Endothelial cell of umbilical vein (primary cell): Measurements from ENCODE around the gene PODXL2. TPM values are rescaled to one million over a fixed set of nuclear protein-coding genes. Genes with fewer than 3 reads are reported as not detected.

ENCODE experiments used
- BruUV-seq: library from RNA; stranded (reverse); fragments of 400-500 nt; replicated peaks from 2 replicates; lab custom pipeline; 2021; lab: Mats Ljungman, UMichigan
- CTCF ChIA-PET: fragments of 300-600, 350-600 bp; sonication (Branson Sonifier 250); formaldehyde crosslinking; loops from one replicate; lab custom pipeline; 2021; ENCODE audit warnings: antibody characterized with exemption, inconsistent platforms; lab: Charles Lee
- POLR2A ChIA-PET: fragments of 300-600, 350-600 bp; sonication (Branson Sonifier 250); formaldehyde crosslinking; loops from one replicate; lab custom pipeline; 2021; ENCODE audit warnings: antibody characterized with exemption, inconsistent platforms; lab: Charles Lee
- DNase-seq: peaks from one replicate; pipeline ENCODE4 v3.0.0-alpha.2; 2011; ENCODE audit warnings: low read depth, low spot score
- FAIRE-seq: peaks from 2 replicates; lab custom pipeline; 2011; peaks lifted over from hg19 to GRCh38; lab: Jason Lieb, UNC
- H2AFZ ChIP-seq: 2 replicates; pipeline ENCODE4 v1.6.0; 2012; ENCODE audit warnings: low read depth, low read length, control low read depth, inconsistent platforms
- H3K27ac ChIP-seq: 2 replicates; pipeline ENCODE4 v1.5.1; 2011; ENCODE audit warnings: low read depth, mild to moderate bottlenecking, control low read depth, low read length, moderate library complexity; ENCODE audit not compliant: insufficient read depth
- H3K27me3 ChIP-seq, 2 experiments: 2 replicates each; pipeline versions ENCODE4 v1.6.0 to v1.6.1; 2011; ENCODE audit warnings: low read length in 2 of 2, mixed read lengths in 1 of 2; ENCODE audit not compliant: control insufficient read depth in 2 of 2, insufficient read depth in 2 of 2
- H3K36me3 ChIP-seq, 2 experiments: 2 replicates in 1 of 2; 3 replicates in 1 of 2; pipeline ENCODE4 v1.5.1; 2011; ENCODE audit warnings: low read length in 2 of 2, mild to moderate bottlenecking in 1 of 2, moderate library complexity in 1 of 2; ENCODE audit not compliant: control insufficient read depth in 2 of 2, insufficient read depth in 2 of 2; ENCODE audit errors: extremely low read depth in 1 of 2
- H3K4me1 ChIP-seq: 3 replicates; pipeline ENCODE4 v1.5.1; 2011; ENCODE audit warnings: mild to moderate bottlenecking, low read length; ENCODE audit not compliant: control insufficient read depth, insufficient read depth; ENCODE audit errors: extremely low read depth
- H3K4me2 ChIP-seq: 2 replicates; pipeline ENCODE4 v1.6.1; 2011; ENCODE audit warnings: low read length, control low read depth, mixed read lengths; ENCODE audit not compliant: insufficient read depth
- H3K4me3 ChIP-seq, 3 experiments: fragments of 200-600 bp in 1 of 3; sonication (generic), shearing (Covaris generic) in 1 of 3; replicated peaks in 1 of 3; 2 replicates each; pipeline ENCODE4 v1.5.1; 2011 to 2016; ENCODE audit warnings: control low read depth in 3 of 3, low read length in 3 of 3, mild to moderate bottlenecking in 2 of 3, inconsistent platforms in 1 of 3, low read depth in 1 of 3, moderate library complexity in 1 of 3; ENCODE audit not compliant: insufficient read depth in 1 of 3
- H3K79me2 ChIP-seq: 2 replicates; pipeline ENCODE4 v1.6.0; 2012; ENCODE audit warnings: low read length, inconsistent platforms; ENCODE audit not compliant: control insufficient read depth, insufficient read depth
- H3K9ac ChIP-seq: replicated peaks from 2 replicates; pipeline ENCODE3; 2011; ENCODE audit warnings: low read length, control low read depth; ENCODE audit not compliant: insufficient read depth; ENCODE audit errors: extremely low read depth
- H3K9me1 ChIP-seq: replicated peaks from 3 replicates; pipeline ENCODE4 v1.6.0; 2011; ENCODE audit warnings: mild to moderate bottlenecking, low read length; ENCODE audit not compliant: control insufficient read depth, insufficient read depth; ENCODE audit errors: extremely low read depth
- H3K9me3 ChIP-seq: replicated peaks from 2 replicates; pipeline ENCODE4 v1.5.1; 2012; ENCODE audit warnings: low read length, inconsistent platforms; ENCODE audit not compliant: control insufficient read depth, insufficient read depth
- H4K20me1 ChIP-seq: replicated peaks from 2 replicates; pipeline ENCODE3; 2011; ENCODE audit warnings: mild to moderate bottlenecking, low read length; ENCODE audit not compliant: control insufficient read depth, insufficient read depth; ENCODE audit errors: extremely low read depth
- EZH2 ChIP-seq: IDR thresholded peaks from 2 replicates; pipeline ENCODE4 v1.6.1; 2012; ENCODE audit warnings: borderline replicate concordance, low read depth, mild to moderate bottlenecking, moderate library complexity, low read length, inconsistent platforms; ENCODE audit not compliant: severe bottlenecking
- FOS ChIP-seq: IDR thresholded peaks from 2 replicates; pipeline ENCODE4 v1.6.1; 2011; ENCODE audit warnings: mild to moderate bottlenecking, low read length, moderate library complexity, borderline replicate concordance; ENCODE audit not compliant: insufficient read depth
- GATA2 ChIP-seq: IDR thresholded peaks from 2 replicates; pipeline ENCODE4 v1.7.0; 2011; ENCODE audit warnings: low read depth, mild to moderate bottlenecking, moderate library complexity, mixed read lengths, low read length; ENCODE audit not compliant: insufficient read length, insufficient read depth
- JUN ChIP-seq: IDR thresholded peaks from 2 replicates; pipeline ENCODE4 v1.6.1; 2011; ENCODE audit warnings: borderline replicate concordance, low read depth; ENCODE audit not compliant: insufficient read length, insufficient read depth
- MYC ChIP-seq: IDR thresholded peaks from one replicate; pipeline ENCODE4 v1.6.1; 2011; ENCODE audit warnings: mild to moderate bottlenecking, low read depth, low read length
- POLR2A ChIP-seq: IDR thresholded peaks from 2 replicates; pipeline ENCODE4 v1.6.1; 2012; ENCODE audit warnings: low read depth, mild to moderate bottlenecking, control low read depth, low read length
- POLR2AphosphoS5 ChIP-seq: IDR thresholded peaks from 2 replicates; pipeline ENCODE4 v1.6.1; 2012; ENCODE audit warnings: low read depth, mild to moderate bottlenecking, control low read depth, low read length, moderate library complexity; ENCODE audit not compliant: insufficient read depth
- dilution Hi-C: fragments of 300-500 bp; cut with MboI; formaldehyde crosslinking; loops from one replicate; pipeline ENCODE4 v1.15.0; 2019; ENCODE audit warnings: low sequenced_read_pairs; ENCODE audit not compliant: extremely low pct_ligation_motif_present
- intact Hi-C: fragments of 100-400 bp; cut with micrococcal nuclease; formaldehyde crosslinking; loops from one replicate; pipeline ENCODE4 v1.10.0; 2022
- polyA plus RNA-seq, 4 experiments: library from polyadenylated mRNA; depleted of rRNA in 3 of 4; stranded (reverse) in 3 of 4; unstranded in 1 of 4; fragments of >200 nt; gene quantifications; 2 replicates each; pipeline versions ENCODE4 v1.2.1 to v1.2.3, GENCODE V29; 2011 to 2012; ENCODE audit warnings: missing spikeins in 1 of 4
- total RNA-seq: library from RNA; stranded (reverse); gene quantifications from 2 replicates; pipeline ENCODE4 v1.2.3, GENCODE V29; 2021
- TF ChIP-seq, protein P1 (sequence below), 2 donors: IDR thresholded peaks; 1 replicate in 1 of 2; 2 replicates in 1 of 2; pipeline ENCODE4 v1.5.1; 2011; ENCODE audit warnings: low read length in 2 of 2, mild to moderate bottlenecking in 2 of 2, moderate library complexity in 2 of 2, control low read depth in 1 of 2, inconsistent platforms in 1 of 2, low read depth in 1 of 2; ENCODE audit not compliant: insufficient read depth in 1 of 2; ENCODE audit errors: extremely low read depth in 1 of 2
- TF ChIP-seq, protein P2 (sequence below): IDR thresholded peaks from 2 replicates; pipeline ENCODE4 v1.6.1; 2011; ENCODE audit not compliant: insufficient read depth, insufficient read length

PODXL2 gene
- total and polyA plus RNA-seq, 2 donors (not counting 3 experiments of a cell fraction or from before 2014, with no cell fraction given): 5.5 to 6.5 TPM

DNA sequence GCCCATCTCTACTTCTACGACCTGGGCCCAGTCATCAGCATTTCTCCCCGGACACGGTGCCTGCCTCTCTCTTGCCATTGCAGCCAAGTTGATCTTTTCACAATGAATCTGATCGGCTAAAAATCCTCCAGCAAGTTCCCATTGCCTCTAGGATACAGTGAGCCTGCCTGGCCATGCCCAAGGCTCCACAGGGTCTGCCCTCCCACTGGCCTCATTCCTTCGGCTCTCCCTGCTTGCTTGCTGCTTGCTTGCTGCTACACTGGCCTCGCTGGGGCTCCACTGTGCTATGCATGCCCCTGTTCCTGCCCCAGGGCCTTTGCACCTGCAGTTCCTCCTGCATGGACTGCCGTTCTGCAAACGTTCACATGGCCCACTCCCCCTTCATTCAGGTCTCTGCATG, 45.8 kb downstream of the PODXL2 start:
- Histone ChIP-seq H3K36me3 (no peaks in the 10 kb centered on the region), H3K4me2 (no peak overlapping the region), H3K9me3 (no peaks in the 10 kb centered on the region), H3K4me1 (peaks cover 5% of the 10 kb centered on the region), H4K20me1 (no peaks in the 10 kb centered on the region), H3K27me3 (no peaks in the 10 kb centered on the region), H3K27ac (no peak overlapping the region), H3K79me2 (no peaks in the 10 kb centered on the region), H3K9ac (no peak overlapping the region), H3K9me1 (no peaks in the 10 kb centered on the region), H2AFZ (no peak overlapping the region), H3K4me3 (no peak overlapping the region)
- intact Hi-C loops (no loop called here), dilution Hi-C loops (no loop called here)
- BruUV-seq: no TSS peak
- POLR2A ChIA-PET: no interaction called here
- TF ChIP-seq EZH2 (no peak), MYC (no peak), FOS (no peak), JUN (no peak), POLR2AphosphoS5 (no peak), GATA2 (no peak), POLR2A (no peak)
- TF ChIP-seq, protein P1, sequence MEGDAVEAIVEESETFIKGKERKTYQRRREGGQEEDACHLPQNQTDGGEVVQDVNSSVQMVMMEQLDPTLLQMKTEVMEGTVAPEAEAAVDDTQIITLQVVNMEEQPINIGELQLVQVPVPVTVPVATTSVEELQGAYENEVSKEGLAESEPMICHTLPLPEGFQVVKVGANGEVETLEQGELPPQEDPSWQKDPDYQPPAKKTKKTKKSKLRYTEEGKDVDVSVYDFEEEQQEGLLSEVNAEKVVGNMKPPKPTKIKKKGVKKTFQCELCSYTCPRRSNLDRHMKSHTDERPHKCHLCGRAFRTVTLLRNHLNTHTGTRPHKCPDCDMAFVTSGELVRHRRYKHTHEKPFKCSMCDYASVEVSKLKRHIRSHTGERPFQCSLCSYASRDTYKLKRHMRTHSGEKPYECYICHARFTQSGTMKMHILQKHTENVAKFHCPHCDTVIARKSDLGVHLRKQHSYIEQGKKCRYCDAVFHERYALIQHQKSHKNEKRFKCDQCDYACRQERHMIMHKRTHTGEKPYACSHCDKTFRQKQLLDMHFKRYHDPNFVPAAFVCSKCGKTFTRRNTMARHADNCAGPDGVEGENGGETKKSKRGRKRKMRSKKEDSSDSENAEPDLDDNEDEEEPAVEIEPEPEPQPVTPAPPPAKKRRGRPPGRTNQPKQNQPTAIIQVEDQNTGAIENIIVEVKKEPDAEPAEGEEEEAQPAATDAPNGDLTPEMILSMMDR (IDR thresholded peaks at IDR 0.05; ENCODE audit: extremely low read depth in 1 of 2, insufficient read depth in 1 of 2, low read depth in 1 of 2, low read length in 2 of 2): no peak
- TF ChIP-seq, protein P2, sequence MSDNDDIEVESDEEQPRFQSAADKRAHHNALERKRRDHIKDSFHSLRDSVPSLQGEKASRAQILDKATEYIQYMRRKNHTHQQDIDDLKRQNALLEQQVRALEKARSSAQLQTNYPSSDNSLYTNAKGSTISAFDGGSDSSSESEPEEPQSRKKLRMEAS: no peak
- no peak for FAIRE-seq
- no peak for DNase-seq
- CTCF ChIA-PET: no interaction called here
